Measurements from ENCODE around the gene IL34.
"Not testable (repeated sequence)": the region's sequence is repeated elsewhere in the genome, so short reads cannot be mapped to it uniquely, and the experiment has no call there.

Gene IL34

DNA sequence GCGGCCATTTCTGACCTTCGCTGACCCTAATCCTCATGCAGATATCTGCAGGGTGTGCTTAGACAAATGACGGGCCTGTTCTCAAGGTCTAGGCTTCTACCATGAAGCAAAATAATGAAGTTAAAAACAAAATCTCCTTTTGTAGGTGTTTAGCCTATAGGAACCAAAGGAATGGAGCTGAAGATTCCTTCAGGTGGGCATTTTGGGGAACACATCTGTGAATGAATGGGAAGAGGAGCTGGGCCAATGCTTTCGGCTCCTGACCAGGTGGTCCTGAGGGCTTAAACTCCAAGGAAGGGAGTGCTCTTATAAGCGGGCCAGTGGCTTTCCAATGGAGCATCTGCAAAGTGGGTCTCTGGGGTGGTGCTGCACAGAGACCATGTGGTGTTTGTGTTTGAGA lies 14.1 kb upstream of the IL34 start:
- no peak for DNase-seq (ENCODE audit: low read depth)

DNA sequence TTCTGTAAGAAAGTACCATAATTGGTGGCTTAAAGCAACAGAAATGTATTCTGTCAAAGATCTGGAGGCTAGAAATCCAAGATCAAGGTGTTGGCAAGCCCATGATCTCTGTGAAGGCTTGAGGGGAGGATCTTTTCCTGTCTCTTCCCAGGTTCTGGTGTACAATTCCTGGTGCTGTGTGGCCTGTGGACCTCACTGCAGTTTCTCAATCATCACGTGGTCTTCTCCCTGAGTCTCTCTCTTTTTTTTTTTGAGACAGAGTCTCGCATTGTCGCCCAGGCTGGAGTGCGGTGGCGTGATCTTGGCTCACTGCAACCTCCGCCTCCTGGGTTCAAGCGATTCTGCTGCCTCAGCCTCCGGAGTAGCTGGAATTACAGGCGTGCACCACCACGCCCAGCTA lies 12.7 kb upstream of the IL34 start:
- DNase-seq (ENCODE audit: low read depth) = not testable (repeated sequence)

DNA sequence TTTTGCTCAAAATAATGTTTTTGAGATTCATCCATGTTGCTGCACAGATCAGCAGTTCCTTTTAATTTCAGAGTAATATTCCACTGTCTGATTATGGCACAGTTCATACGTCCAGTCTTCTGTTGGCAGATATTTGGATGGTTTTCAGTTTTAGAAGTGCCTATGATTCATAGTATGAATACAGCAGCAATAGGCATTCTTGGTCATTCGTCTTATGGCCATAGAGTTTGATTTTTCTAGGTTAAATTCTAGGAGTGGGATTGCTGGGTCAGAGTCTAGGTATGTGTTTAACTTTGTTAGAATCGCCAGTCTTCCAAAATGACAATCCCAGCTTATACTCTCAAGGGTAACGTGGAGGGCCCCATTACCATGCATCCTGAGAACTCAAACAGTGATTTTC lies 11.5 kb upstream of the IL34 start:
- DNase-seq (ENCODE audit: low read depth) = no peak

DNA sequence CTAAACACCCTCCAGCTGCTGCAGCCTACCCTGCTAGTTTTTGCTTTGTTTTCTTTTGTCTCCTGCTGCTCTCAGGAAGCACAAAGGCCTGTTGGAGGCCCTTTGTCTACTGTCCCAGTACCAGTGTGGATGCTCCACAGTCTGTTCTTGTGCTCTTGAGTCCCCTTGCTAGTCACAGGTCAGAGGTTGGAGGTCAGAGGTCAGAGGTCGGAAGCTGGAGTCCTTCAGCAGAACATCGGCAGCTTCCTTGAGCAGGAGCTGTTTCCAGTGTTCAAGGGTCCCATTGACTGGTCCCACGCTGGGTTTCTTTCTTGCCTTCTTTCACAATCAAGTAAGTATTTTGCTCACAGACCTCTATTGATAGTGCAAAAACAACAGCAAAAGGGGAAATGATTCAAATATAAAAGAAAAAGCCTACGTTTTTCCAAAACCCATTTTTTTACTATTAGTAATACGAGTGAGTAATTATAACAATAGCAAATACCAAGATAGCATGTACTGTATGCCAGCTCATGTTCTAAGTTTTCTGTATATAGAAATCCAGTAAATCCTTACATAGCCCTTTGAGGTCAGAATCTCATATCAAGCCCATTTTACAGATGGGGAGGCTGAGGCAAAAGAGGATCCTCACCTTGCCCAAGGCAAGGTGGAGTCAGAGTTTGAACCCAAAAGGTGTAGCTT lies 10.9 kb upstream of the IL34 start:
- peak; percentile 25 for DNase-seq (ENCODE audit: low read depth)

DNA sequence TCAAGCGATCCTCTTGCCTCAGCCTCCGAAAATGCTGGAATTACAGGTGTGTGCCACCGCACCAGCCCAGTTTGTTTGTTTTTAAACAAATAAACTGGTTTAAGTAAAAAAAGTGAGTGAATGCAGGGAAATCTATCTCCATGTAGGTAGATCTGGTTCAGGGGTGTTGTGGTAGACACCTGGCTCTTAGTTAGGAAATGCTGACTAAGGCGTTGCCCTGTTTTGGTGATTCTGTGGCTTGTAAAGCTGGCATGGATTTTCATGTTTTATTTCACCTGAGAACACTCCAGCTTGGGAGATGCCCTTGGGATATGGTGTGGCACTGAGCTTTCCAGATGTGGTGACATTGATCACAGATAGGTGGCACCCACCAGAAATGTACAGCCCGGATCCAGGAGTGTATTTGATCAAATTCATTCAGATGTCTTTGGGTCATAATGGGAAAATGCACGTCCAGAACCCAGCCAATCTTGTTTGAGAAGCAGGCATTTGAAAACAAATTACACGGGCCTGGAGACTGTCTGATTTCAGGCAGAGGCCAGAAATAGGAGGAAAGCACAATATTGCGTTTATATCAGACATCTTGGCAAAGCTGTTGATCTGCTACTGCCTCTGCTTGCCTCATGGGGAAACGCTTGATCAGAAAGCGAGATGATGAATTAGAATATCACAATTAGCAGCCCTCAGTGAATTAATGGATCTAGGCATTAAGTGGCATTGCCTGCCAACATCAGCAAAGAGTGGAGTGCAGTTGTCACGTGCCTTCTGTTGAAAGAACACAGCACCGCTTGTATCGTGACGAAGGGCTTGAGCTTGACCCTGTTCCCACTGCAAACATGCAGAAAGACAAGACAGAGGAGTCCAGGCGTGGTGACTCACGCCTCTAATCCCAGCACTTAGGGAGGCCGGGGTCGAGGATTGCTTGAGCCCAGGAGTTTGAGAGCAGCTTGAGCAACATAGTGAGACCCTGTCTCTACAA lies 7.3 kb upstream of the IL34 start:
- no peak for DNase-seq (ENCODE audit: low read depth)

DNA sequence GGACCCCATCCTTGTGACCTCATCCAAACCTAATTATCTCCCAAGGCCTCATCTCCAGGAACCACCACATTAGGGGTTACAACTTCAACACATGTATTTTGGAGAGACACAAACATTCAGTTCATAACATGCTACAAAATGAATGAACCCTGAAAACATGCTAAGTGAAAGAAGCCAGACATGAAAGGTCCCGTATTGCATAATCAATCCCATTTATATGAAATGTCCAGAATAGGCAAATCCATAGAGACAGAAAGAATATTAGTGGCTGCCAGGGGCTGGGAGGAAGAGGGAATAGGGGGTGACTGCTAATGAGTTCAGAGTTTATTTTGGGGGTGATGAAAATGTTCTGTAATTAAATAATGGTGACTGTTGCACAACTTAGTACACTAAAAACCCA lies 3.7 kb upstream of the IL34 start:
- DNase-seq (ENCODE audit: low read depth) = no peak

DNA sequence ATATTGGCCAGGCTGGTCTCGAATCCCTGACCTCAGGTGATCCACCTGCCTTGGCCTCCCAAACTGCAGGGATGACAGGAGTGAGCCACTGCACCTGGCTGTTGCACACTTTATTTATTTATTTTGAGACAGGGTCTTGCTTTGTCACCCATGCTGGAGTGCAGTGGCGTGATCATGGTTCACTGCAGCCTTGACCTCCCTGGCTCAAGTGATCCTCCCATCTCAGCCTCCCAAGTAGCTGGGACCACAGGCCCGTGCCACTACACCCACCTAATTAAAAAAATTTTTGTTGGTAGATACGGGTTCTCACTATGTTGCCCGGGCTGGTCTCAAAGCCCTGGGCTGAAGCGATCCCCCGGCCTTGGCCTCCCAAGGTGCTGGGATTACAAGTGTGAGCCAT lies 3.1 kb upstream of the IL34 start:
- DNase-seq (ENCODE audit: low read depth) = not testable (repeated sequence)

DNA sequence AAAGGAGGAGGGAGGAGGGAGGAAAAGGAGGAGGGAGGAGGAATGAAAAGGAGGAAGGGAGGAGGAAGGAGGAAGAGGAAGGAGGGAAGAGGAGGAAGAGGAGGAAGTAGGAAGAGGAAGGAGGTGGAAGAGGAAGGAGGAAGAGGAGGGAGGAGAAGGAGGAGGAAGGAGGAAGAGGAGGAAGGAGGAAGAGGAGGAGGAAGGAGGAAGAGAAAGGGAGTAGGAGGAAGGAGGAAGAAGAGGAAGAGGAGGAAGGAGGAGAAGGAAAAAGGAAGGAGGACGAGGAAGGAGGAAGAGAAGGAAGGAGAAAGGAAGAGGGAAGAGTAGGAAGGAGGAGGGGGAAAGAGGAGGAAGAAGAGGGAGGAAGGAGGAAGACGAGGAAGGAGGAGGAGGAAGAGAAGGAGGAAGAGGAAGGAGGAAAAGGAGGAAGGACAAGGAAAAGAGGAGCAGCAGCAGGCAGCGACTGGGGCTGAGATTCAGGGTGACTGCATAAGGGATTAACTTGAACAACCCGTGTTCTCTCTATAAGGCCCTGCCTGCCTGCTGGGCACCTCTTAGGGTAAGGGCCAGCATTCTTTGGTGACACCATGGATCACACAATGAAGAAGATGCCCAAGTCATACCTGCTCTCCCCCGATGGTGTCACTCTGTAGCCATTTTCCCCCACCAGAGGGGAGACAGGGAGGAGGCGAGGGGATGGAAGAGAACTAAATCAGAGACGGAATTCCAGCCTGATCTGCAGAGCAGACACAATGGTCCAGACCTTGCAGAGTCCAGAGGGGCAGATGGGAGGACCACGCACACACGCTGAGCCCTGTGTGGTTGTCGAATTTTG lies 1.4 kb upstream of the IL34 start:
- DNase-seq (ENCODE audit: low read depth) = no peak

DNA sequence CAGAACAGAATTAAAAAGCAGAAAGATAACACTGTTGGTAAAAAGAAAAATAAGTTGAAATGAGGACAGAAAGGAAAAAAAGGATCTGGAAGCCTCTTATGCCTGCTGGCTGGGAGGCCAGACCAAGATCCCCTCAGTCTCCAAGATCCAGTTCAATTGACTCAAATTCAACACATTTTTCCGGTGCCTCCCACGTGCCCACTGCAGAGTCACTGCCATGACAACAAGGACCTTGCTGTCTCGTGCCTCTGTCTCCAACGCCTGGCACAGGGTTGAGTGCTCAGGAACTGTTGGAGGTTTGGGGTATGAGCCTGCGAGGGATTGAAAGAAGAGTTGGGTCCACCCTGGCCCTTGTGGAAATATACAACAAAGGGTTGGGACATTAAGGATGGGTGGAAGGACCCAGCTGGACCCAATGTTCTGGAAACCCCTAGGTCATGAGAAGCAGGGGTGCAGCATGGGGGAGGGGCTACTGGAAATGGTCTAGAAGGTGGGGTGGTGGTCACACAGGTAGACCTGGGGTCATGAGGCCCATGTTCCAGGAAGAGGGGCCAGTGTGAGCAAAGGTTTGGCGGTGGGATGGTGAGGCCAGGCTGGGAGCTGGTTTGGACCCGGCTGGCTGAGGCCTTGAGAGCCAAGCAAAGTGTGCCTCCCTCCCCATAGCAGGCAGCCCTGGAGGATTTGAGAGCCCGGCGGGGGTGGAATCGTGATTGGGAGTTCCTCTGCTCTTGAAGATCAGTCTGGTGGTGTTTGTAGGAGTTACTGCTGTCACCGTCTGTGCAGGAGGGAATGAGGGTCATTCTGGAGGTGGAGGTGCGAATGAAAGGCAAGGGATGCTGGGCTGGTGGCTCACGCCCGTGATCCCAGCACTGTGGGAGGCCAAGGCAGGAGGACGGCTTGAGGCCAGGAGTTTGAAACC lies 1.3 kb downstream of the IL34 start:
- DNase-seq (ENCODE audit: low read depth) = no peak

DNA sequence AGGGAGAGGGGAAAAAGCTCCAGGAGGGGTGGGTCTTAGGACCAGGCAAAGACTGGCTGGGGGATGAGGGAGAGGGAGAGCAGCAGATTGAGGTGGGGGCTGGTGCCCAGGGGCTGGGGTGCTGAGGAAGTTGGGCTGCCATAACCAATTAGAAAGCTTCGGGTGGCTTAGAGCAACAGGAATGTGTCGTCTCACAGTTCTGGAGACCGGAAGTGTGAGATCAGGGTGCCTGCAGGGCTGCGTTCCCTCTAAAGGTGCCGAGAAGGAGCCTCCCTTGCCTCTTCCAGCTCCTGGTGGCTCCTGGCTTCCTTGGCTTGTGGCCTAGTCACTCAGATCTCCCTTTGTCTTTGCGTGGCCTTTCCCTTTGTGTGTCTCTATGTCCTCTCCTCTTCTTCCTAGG lies 2.2 kb downstream of the IL34 start:
- DNase-seq (ENCODE audit: low read depth) = no peak

DNA sequence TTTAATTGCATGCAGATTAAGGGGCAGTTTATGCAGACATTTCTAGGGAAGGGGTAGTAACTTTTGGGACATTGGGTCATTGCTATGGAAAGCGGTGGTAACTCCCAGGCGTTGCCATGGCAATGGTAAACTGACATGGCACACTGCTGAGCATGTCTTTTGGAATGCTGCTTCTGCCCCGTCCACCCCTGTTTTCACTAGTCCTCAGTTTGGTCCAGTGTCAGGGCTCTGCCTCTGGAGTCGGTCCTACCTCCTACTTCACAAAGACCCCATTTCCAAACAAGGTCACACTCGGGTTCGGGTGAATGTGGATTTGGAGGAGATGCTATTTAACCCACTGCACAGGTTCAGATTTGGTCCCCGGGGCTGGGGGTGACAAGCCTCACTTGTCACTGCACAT lies 2.9 kb downstream of the IL34 start:
- no peak for DNase-seq (ENCODE audit: low read depth)

DNA sequence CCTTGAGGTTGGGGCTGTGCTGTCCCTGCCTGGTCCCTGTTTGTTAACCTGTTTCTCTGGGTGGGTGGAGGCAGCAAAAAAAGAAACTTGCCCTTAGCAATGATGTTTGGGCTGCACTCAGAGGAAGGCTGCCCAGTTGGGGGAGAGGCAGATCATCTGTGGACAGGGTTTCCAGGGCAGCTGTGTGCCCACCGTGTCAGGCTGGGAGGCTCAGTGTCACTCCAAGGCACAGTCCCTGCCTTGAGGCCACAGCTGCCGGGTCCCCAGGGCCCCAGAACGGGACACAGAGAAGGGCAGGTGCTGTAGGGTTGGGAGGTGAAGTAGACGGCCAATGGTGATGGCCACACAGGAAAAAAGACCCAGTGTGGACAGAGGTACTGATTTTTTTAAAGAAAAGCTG lies 3.9 kb downstream of the IL34 start:
- DNase-seq (ENCODE audit: low read depth) = no peak

DNA sequence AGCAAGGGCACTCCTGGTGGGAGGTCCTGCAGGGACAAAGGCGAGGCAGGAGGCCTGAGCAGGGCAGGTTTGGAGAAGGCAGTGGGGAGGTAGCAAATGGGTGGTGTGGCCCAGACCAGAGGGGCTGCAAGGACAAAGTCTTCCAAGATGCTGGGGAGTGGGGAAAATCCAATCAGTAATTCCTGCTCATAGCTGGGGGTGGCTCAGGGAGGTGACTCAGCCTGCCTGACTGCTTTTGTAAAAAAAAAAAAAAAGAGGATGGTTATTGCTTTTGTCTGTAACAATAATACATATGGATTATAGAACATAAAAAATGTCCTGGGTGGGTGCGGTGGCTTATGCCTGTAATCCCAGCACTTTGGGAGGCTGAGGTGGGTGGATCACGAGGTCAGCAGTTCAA lies 5.2 kb downstream of the IL34 start:
- DNase-seq (ENCODE audit: low read depth) = no peak

DNA sequence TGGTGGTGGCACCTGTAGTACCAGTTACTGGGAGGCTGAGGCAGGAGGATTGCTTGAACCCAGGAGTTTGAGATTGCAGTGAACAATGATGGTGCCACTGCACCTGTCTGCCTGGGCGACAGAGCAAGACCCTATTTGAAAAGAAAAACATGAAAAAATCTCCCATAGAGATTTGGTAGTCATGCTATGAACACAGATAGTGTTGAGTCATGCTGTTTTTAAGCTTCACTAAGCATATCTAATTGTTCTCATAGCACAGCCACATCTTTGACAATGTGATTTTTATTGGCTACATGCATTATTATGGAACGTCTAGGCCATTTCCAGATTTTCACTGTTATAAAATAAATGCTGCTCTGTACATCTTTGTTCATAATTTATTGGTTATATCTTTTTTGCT lies 6.0 kb downstream of the IL34 start:
- DNase-seq (ENCODE audit: low read depth) = no peak

DNA sequence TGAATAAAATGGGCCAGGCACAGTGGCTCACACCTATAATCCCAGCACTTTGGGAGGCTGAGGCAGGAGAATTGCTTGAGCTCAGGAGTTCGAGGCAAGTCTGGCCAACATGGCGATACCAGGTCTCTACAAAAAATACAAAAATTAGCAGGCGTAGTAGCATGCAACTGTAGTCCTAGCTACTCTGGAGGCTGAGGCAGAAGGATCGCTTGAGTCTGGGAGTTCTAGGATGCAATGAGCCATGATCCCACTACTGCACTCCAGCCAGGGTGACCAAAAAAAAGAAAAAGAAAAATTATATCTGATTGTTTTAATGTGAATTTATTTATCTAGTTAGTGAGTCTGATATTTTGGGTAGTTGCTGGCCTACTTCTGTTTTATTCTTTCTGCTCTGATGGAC lies 7.0 kb downstream of the IL34 start:
- no peak for DNase-seq (ENCODE audit: low read depth)

DNA sequence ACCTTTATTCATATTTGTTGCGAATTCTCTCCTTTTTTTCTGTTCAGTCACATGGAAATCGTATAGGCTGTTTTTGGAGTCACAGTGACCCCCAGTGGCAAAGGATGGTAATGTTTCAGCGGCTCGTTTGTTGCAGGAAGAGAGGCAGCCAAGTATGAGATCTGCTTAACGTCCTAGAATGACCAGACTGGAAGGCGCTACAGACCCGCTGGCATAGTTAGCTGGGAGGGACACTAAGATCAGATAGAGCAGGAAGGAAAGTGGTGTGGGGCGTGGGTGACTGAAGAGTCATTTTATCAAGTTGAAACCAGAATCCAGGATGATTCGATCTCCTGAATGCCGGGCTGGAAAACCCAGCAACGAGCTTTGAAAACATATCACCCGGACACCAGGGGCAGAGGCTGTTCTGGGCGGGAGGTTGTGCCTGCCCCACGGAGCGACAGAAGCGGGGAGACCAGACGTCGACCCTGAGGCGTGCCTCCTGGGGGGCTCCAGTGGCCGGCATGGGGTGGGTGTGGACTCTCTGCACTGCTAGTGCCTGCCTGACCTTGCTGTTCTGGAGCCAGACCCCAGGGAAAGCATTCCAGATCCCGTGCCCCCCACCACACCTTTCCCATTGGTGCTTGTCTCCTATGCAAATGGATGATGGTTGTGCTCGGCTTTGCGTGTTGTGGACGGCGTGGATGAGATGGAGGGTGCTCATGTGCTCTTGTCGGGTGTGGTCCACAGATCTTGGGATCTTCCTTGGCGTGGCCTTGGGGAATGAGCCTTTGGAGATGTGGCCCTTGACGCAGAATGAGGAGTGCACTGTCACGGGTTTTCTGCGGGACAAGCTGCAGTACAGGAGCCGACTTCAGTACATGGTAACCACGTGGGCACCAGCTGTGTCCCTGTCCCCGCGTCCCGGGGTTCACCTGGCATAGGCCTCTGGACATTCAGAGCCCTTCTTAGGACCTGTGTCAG lies 7.7 kb downstream of the IL34 start:
- peak; percentile 50 for DNase-seq (ENCODE audit: low read depth)

DNA sequence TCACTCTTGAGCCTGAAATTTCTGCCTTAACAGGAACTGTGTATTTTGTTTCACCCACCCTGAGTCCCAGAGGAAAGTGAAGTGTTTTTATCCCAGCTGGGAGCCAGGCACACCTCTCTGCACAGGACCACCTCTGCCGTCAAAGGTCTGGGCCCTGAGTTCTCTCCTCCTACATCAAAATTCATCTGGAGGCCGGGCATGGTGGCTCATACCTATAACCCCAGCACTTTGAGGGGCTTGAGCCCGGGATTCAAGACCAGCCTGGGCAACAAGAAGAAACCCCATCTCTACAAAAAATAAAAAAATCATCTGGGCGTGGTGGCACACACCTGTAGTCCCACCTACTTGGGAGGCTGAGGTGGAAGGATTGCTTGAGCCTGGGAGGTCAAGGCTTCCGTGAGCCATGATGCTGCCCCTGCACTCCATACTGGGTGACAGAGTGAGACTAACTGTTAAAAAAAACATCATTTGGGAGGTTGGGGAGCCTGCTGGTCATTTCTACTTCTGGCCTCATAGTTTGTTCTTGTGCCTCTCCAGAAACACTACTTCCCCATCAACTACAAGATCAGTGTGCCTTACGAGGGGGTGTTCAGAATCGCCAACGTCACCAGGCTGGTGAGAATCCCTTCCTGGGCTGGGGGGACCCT lies 9.8 kb downstream of the IL34 start:
- no peak for DNase-seq (ENCODE audit: low read depth)

DNA sequence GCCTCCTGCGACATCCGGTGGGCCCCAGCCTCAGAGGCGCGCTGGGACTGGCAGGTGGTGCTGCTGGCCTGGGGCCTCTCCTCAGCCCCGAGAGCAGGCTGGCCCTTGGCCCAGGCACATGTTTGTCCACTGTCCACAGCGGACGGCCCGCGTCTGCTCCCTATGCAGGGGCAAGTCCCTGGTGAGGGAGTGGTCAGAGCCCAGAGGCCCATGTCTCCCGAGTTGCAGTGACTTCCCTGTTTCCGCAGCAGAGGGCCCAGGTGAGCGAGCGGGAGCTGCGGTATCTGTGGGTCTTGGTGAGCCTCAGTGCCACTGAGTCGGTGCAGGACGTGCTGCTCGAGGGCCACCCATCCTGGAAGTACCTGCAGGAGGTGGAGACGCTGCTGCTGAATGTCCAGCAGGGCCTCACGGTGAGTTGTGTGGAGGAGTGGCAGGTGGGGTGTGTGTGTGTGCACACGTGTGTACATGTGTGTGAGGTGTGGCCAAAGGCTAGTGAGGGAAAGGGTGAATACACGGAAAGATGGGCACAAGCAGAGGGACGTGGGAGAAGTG lies 10.4 kb downstream of the IL34 start:
- DNase-seq (ENCODE audit: low read depth) = no peak

DNA sequence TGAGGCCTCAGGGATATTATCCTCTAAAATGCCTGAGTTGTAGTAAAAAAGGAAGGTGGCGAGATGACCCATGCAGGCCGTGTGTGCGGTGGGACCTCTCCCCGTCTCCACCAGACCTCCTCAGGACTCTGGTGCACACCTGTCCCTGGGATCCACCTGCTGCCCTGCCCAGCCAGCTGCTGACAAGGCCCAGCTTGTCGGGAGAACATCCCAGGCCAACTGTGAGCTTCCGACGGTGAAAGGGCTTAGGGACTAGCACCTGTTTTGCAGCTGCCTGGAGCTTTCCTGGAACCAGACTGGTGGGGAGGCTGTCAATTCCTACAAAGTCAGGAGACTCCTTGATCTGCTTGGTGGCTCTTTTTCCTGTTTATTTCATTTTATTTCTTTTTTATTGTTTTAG lies 11.6 kb downstream of the IL34 start:
- DNase-seq (ENCODE audit: low read depth) = no peak

DNA sequence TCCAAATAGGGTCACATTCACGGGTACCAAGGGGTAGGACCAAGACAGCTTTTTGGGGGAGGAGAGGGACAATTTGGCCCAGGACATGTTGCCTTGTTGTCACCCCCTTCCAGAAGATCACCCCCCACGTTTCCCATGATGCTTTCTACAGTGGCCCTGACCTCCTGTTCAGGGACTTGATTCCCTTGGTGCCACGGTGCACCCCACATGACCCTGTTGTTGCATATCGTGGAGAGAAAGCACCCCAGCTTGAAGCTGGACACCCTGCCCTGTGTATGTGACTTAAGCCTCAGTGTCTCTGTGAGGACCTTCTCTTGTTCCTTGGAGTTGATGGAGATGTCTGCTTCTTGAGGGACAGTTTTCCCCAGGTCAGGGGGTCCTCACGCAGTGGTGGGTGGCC lies 12.6 kb downstream of the IL34 start:
- no peak for DNase-seq (ENCODE audit: low read depth)
